OCI-LY1 (cell line): Measurements from ENCODE around the gene XRRA1.

Experiments used
- CTCF ChIP-seq: fragments of 200-600 bp; sonication (generic), shearing (Covaris generic); IDR thresholded peaks from 2 replicates; pipeline ENCODE4 v1.5.1; 2017; ENCODE audit warnings: mild to moderate bottlenecking, antibody characterized with exemption, low read length, moderate library complexity, mixed read lengths
- EZH2 ChIP-seq: fragments of 200-600 bp; sonication (generic), shearing (Covaris generic); IDR thresholded peaks from 2 replicates; pipeline ENCODE4 v1.8.0; 2017; ENCODE audit warnings: borderline replicate concordance, mixed run types, mild to moderate bottlenecking, antibody characterized with exemption, low read length, moderate library complexity, mixed read lengths

- no peak for TF ChIP-seq EZH2
- TF ChIP-seq CTCF: no peak
Measured at GRCh38 chr11:74950374-74950969, 1.6 kb upstream of the XRRA1 start.
